ENCODE results near the gene SPON1.
"Not testable (repeated sequence)": the region's sequence is repeated elsewhere in the genome, so short reads cannot be mapped to it uniquely, and the experiment has no call there.

Gene SPON1

DNA sequence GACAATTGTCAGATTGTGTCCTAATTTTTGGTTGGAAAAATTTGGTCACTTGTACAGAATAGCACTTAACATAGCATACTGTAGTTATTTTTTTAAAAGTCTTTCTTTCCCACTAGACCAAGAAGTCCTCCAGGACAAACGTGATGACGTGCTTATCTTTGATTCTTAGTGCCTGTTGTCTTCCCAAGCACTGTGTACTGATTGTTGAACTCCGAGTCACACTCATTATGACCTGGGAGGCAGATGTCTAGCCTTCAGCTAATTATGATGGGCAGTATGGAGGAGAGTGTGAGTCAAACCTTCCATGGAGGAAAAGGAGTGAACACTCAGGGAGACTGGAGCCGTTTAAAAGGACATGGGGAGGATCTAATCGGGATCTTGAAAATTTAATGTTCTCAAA lies 119.8 kb downstream of the SPON1 start:
- Histone ChIP-seq H3K9me3 (no peaks in the 10 kb centered on the region), H3K36me3 (no peaks in the 10 kb centered on the region), H3K4me1 (peaks cover 0 to 5% (median 0%) of the 10 kb centered on the region in 4 donors), H3K4me3 (no peak overlapping the region), H3K27me3 (no peaks in the 10 kb centered on the region), H3K27ac (no peak overlapping the region)
- no peak for DNase-seq
- no peak for TF ChIP-seq CTCF (IDR thresholded peaks at IDR 0.05)
- intact Hi-C loops (cut with DNase I; ENCODE audit: low total_unique reads): no loop called here

- intact Hi-C loops (cut with DNase I; ENCODE audit: low total_unique reads); H3K27me3 ChIP-seq; H3K27ac ChIP-seq; DNase-seq; H3K4me1 ChIP-seq; H3K4me3 ChIP-seq; H3K36me3 ChIP-seq; H3K9me3 ChIP-seq: not testable (repeated sequence)
These were observed 126.3 kb downstream of the SPON1 start for GRCh38 chr11:14088861-14089260.

DNA sequence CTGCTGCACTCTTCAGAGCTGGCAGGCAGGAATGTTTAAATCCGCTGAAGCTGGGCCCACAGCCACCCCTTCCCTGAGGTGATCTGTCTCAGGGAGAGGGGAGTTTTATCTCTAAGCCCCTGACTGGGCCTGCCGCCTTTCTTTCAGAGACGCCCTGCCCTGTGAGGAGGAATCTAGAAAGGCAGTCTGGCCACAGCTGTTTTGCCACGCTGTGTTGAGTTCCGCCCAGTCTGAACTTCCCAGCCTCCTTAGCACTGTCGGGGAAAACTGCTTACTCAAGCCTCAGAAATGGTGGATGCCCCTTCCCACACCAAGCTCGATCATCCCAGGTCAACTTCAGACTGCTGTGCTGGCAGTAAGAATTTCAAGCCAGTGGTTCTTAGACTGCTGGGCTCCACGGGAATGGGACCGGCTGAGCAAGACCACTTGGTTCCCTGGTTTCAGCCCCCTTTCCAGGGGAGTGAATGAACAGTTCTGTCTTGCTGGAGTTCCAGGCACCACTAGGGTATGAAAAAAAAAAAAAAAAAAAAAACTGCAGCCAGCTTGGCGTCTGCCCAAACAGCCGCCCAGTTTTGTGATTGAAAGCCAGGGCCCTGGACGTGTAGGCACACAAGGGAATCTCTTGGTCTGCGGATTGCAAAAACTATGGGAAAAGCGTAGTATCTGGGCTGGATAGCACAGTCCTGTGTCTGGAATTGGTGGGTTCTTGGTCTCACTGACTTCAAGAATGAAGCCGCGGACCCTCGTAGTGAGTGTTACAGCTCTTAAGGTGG lies 127.4 kb downstream of the SPON1 start:
- DNase-seq: no peak

DNA sequence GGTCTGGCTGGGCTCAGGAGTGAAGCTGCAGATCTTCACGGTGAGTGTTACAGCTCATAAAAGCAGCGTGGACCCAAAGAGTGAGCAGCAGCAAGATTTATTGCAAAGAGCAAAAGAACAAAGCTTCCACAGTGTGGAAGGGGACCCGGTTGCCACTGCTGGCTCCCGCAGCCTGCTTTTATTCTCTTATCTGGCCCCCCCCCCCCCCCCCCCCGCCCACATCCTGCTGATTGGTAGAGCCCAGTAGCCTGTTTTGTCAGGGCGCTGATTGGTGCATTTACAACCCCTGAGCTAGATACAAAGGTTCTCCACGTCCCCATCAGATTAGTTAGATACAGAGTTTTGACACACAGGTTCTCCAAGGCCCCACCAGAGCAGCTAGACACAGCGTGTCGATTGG lies 128.1 kb downstream of the SPON1 start:
- H3K36me3 ChIP-seq; H3K27ac ChIP-seq; DNase-seq; H3K27me3 ChIP-seq; H3K4me1 ChIP-seq; H3K4me3 ChIP-seq; intact Hi-C loops (cut with DNase I; ENCODE audit: low total_unique reads); H3K9me3 ChIP-seq: not testable (repeated sequence)

More for the DNA sequence above, 127.4 kb downstream of the SPON1 start:
- no peak for TF ChIP-seq CTCF (IDR thresholded peaks at IDR 0.05)
- no peaks in the 10 kb centered on the region for H3K36me3 ChIP-seq
- intact Hi-C loops (cut with DNase I; ENCODE audit: low total_unique reads): no loop called here
- H3K4me1 ChIP-seq: no peaks in the 10 kb centered on the region
- H3K27ac ChIP-seq: no peak overlapping the region
- H3K9me3 ChIP-seq: no peaks in the 10 kb centered on the region
- H3K27me3 ChIP-seq: no peaks in the 10 kb centered on the region
- no peak overlapping the region for H3K4me3 ChIP-seq

- TF ChIP-seq CTCF (IDR thresholded peaks at IDR 0.05): no peak
These were observed 130.5 kb downstream of the SPON1 start for GRCh38 chr11:14093065-14093464.

DNA sequence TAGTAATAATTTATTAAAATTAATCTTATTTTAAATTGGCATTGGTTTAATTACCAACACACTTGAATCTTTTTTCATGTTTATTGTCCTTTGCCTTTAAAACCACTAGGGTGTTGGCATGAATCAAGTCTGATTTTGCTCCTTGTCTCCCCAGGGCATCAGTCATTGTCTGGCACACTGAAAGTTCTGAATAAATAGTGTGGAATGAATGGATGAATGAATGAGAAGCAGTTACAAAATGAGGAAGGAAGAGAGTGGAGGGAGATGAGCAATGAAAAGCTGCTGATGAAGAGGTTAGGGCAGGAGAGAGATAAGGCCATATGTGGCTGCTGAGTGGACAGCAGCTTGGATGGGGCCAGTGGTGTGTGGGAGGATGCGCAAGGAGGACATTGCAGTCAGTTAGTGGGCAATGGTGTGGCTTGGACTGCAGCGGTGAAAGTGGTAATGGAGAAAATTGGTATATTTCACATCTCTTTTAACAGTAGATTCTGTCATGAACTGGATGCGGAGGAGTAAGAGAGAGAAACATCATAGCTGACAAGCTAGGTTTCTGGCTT lies 132.0 kb downstream of the SPON1 start:
- no peak overlapping the region for H3K27ac ChIP-seq

More at GRCh38 chr11:14093065-14093464, 130.5 kb downstream of the SPON1 start:
- Histone ChIP-seq H3K9me3 (no peaks in the 10 kb centered on the region), H3K4me1 (no peaks in the 10 kb centered on the region), H3K4me3 (no peak overlapping the region), H3K36me3 (no peaks in the 10 kb centered on the region), H3K27ac (no peak overlapping the region), H3K27me3 (no peaks in the 10 kb centered on the region)
- intact Hi-C loops (cut with DNase I; ENCODE audit: low total_unique reads): no loop called here
- no peak for DNase-seq

More for the DNA sequence above, 132.0 kb downstream of the SPON1 start:
- no peak for DNase-seq
- intact Hi-C loops (cut with DNase I; ENCODE audit: low total_unique reads): no loop called here
- Histone ChIP-seq H3K4me1 (no peaks in the 10 kb centered on the region), H3K9me3 (no peaks in the 10 kb centered on the region), H3K36me3 (no peaks in the 10 kb centered on the region), H3K4me3 (no peak overlapping the region), H3K27me3 (no peaks in the 10 kb centered on the region)
- TF ChIP-seq CTCF (IDR thresholded peaks at IDR 0.05): no peak

Data from tibial artery (tissue), 4 donors.